Trophoblast cell (in vitro differentiated cells and primary cell): ENCODE measurements around the gene TMEM208.

ENCODE experiments used
- DNase-seq, 2 donors: peaks; one replicate each; pipeline ENCODE4 v3.0.0-alpha.2; 2016
- H2AFZ ChIP-seq: 2 replicates; pipeline ENCODE4 v1.6.1; 2013; ENCODE audit warnings: low read length, moderate library complexity, mild to moderate bottlenecking; ENCODE audit not compliant: insufficient read depth, poor library complexity
- H2AK5ac ChIP-seq: 2 replicates; pipeline ENCODE4 v1.6.1; 2013; ENCODE audit warnings: mild to moderate bottlenecking, low read length
- H2BK120ac ChIP-seq: 2 replicates; pipeline ENCODE4 v1.6.1; 2013; ENCODE audit warnings: low read length, mild to moderate bottlenecking, moderate library complexity; ENCODE audit not compliant: insufficient read depth, poor library complexity
- H2BK12ac ChIP-seq: 2 replicates; pipeline ENCODE4 v1.6.1; 2013; ENCODE audit warnings: mild to moderate bottlenecking, low read length, moderate library complexity
- H2BK5ac ChIP-seq: 2 replicates; pipeline ENCODE4 v1.6.1; 2013; ENCODE audit warnings: low read length, low read depth, moderate library complexity, mild to moderate bottlenecking; ENCODE audit not compliant: poor library complexity
- H3K14ac ChIP-seq: 2 replicates; pipeline ENCODE4 v1.6.1; 2013; ENCODE audit warnings: mild to moderate bottlenecking, low read length
- H3K18ac ChIP-seq: 2 replicates; pipeline ENCODE4 v1.6.1; 2013; ENCODE audit warnings: mild to moderate bottlenecking, low read length
- H3K23ac ChIP-seq: 2 replicates; pipeline ENCODE4 v1.6.1; 2013; ENCODE audit warnings: low read length
- H3K27ac ChIP-seq: 2 replicates; pipeline ENCODE4 v1.5.1; 2013; ENCODE audit warnings: low read depth, mild to moderate bottlenecking, inconsistent platforms, low read length, moderate library complexity
- H3K27me3 ChIP-seq: 2 replicates; pipeline ENCODE4 v1.6.1; 2013; ENCODE audit warnings: inconsistent platforms, mild to moderate bottlenecking, low read length, moderate library complexity; ENCODE audit not compliant: insufficient read depth
- H3K36me3 ChIP-seq, 2 experiments: 1 replicate in 1 of 2; 2 replicates in 1 of 2; pipeline ENCODE4 v1.6.1; 2013; ENCODE audit warnings: low read length in 2 of 2, mild to moderate bottlenecking in 2 of 2, moderate library complexity in 1 of 2; ENCODE audit not compliant: insufficient read depth in 2 of 2, control insufficient read depth in 1 of 2
- H3K4ac ChIP-seq: 2 replicates; pipeline ENCODE4 v1.6.1; 2013; ENCODE audit warnings: low read depth, mild to moderate bottlenecking, low read length, moderate library complexity
- H3K4me1 ChIP-seq, 2 experiments: 1 replicate in 1 of 2; 2 replicates in 1 of 2; pipeline ENCODE4 v1.6.1; 2013; ENCODE audit warnings: low read length in 2 of 2, mild to moderate bottlenecking in 2 of 2, moderate library complexity in 1 of 2; ENCODE audit not compliant: insufficient read depth in 2 of 2, control insufficient read depth in 1 of 2
- H3K4me2 ChIP-seq: 2 replicates; pipeline ENCODE4 v1.6.1; 2013; ENCODE audit warnings: inconsistent platforms, mild to moderate bottlenecking, low read length, moderate library complexity
- H3K4me3 ChIP-seq: 2 replicates; pipeline ENCODE4 v1.5.1; 2013; ENCODE audit warnings: mild to moderate bottlenecking, low read depth, low read length, inconsistent platforms
- H3K79me1 ChIP-seq: one replicate; pipeline ENCODE4 v1.6.1; 2013; ENCODE audit warnings: low read length
- H3K79me2 ChIP-seq: 2 replicates; pipeline ENCODE4 v1.6.1; 2013; ENCODE audit warnings: low read length, mild to moderate bottlenecking; ENCODE audit not compliant: control insufficient read depth, insufficient read depth, poor library complexity
- H3K9ac ChIP-seq: 2 replicates; pipeline ENCODE4 v1.6.1; 2013; ENCODE audit warnings: mild to moderate bottlenecking, low read length
- H3K9me3 ChIP-seq: 2 replicates; pipeline ENCODE4 v1.6.1; 2013; ENCODE audit warnings: low read depth, mild to moderate bottlenecking, control low read depth, inconsistent platforms, low read length; ENCODE audit not compliant: insufficient read depth
- H4K12ac ChIP-seq: 2 replicates; pipeline ENCODE4 v1.6.1; 2013; ENCODE audit warnings: low read depth, mild to moderate bottlenecking, low read length, moderate library complexity
- H4K8ac ChIP-seq: 2 replicates; pipeline ENCODE4 v1.6.1; 2013; ENCODE audit warnings: low read depth, mild to moderate bottlenecking, low read length, moderate library complexity
- H4K91ac ChIP-seq: one replicate; pipeline ENCODE4 v1.6.1; 2013; ENCODE audit warnings: low read depth, mild to moderate bottlenecking, low read length, moderate library complexity
- WGBS: extraction: QIAGEN DNeasy Blood & Tissue Kit; methylation state at CpG from one replicate; pipeline ENCODE4 v1.1.7; 2013; ENCODE audit warnings: missing lambda C conversion rate; ENCODE audit not compliant: insufficient read length, insufficient coverage; ENCODE audit errors: extremely low coverage; 5-methylcytosine and 5-hydroxymethylcytosine counted together

Gene TMEM208

DNA sequence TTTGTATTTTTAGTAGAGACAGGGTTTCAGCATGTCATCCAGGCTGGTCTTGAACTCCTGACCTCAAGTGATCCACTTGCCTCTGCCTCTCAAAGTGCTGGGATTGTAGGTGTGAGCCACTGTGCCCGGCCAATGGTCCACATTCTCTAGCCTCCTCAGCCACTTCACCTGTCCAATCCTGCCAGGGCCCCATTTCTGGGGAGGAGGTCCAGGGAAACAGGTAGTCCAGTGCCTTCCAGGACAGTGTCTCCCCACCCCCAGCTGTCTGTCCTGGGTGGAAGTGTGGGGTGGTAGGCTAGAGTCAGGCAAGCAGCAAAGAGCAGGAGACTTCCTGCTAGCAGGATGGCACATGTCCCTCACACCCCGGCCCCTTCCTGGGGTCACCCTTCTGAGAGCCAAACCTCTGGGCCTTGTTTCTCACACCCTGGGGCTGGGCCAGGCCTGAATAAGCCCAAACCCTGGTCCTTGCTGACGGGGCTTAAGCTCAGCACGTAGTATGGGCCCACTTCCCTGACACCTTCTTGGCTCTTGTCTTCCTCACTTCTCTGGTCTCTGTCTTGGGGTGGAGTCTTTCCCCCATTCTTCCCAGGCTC lies 15.3 kb downstream of the TMEM208 start:
- no peaks in the 10 kb centered on the region for H3K27me3 ChIP-seq
- no peak overlapping the region for H4K8ac ChIP-seq
- DNase-seq = no peak
- peak overlapping the region; percentile 42 for H2BK5ac ChIP-seq
- no peak overlapping the region for H4K12ac ChIP-seq
- H2BK12ac ChIP-seq = peak overlapping the region; percentile 86
- H2AK5ac ChIP-seq = peak overlapping the region; percentile 60
- no peak overlapping the region for H3K4me2 ChIP-seq
- H3K79me1 ChIP-seq = peaks cover 34% of the 10 kb centered on the region
- no peak overlapping the region for H3K4me3 ChIP-seq
- no peaks in the 10 kb centered on the region for H3K9me3 ChIP-seq
- peak overlapping the region; percentile 2 for H2AFZ ChIP-seq
- H3K4me1 ChIP-seq = peaks cover 44 to 50% of the 10 kb centered on the region in 2 experiments
- H4K91ac ChIP-seq = peak overlapping the region; percentile 97
- WGBS = no CpG with 5 or more reads among the region's 4 CpGs
- peak overlapping the region; percentile 17 for H3K18ac ChIP-seq
- H3K27ac ChIP-seq = peak overlapping the region; percentile 95
- no peak overlapping the region for H3K23ac ChIP-seq
- H3K9ac ChIP-seq = no peak overlapping the region
- peak overlapping the region; percentile 28 for H2BK120ac ChIP-seq
- H3K36me3 ChIP-seq = peaks cover 13 to 14% of the 10 kb centered on the region in 2 experiments
- H3K79me2 ChIP-seq = peaks cover 5% of the 10 kb centered on the region
- H3K14ac ChIP-seq = peak overlapping the region; percentile 0
- H3K4ac ChIP-seq = peak overlapping the region; percentile 11

DNA sequence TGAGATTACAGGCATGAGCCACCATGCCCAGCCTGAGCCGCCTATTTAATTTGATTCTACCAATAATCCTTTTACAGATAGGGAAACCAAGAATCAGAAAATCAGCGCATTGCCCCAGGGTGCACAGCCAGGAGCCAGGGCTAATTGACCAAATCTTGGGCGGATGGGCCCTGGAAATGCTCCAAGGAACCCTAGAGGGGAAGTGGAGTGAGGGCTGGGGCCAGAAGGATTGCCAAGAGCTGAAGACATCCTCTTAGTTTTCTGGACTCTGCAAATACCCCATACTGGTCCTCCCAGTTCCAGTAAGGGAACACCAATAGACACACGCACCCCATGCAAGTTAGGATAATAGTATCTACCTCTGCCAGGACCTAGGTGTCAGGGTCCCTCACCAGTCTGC lies 16.6 kb downstream of the TMEM208 start:
- Histone ChIP-seq H3K27ac (no peak overlapping the region), H3K79me2 (peaks cover 5% of the 10 kb centered on the region), H4K91ac (peak overlapping the region; percentile 67), H3K4me3 (no peak overlapping the region), H3K4ac (no peak overlapping the region), H4K8ac (no peak overlapping the region), H3K36me3 (peaks cover 3 to 4% of the 10 kb centered on the region in 2 experiments), H3K14ac (no peak overlapping the region), H3K4me2 (no peak overlapping the region), H2BK12ac (peak overlapping the region; percentile 50), H3K4me1 (peaks cover 53 to 57% of the 10 kb centered on the region in 2 experiments), H3K18ac (peak overlapping the region; percentile 16), H3K9ac (no peak overlapping the region), H3K23ac (no peak overlapping the region), H2BK120ac (peak overlapping the region; percentile 39), H4K12ac (no peak overlapping the region), H3K79me1 (peaks cover 35% of the 10 kb centered on the region), H2BK5ac (peak overlapping the region; percentile 11), H3K27me3 (peaks cover 9% of the 10 kb centered on the region), H2AK5ac (peak overlapping the region; percentile 81), H2AFZ (no peak overlapping the region), H3K9me3 (no peaks in the 10 kb centered on the region)
- no CpG with 5 or more reads among the region's 4 CpGs for WGBS
- no peak for DNase-seq

DNA sequence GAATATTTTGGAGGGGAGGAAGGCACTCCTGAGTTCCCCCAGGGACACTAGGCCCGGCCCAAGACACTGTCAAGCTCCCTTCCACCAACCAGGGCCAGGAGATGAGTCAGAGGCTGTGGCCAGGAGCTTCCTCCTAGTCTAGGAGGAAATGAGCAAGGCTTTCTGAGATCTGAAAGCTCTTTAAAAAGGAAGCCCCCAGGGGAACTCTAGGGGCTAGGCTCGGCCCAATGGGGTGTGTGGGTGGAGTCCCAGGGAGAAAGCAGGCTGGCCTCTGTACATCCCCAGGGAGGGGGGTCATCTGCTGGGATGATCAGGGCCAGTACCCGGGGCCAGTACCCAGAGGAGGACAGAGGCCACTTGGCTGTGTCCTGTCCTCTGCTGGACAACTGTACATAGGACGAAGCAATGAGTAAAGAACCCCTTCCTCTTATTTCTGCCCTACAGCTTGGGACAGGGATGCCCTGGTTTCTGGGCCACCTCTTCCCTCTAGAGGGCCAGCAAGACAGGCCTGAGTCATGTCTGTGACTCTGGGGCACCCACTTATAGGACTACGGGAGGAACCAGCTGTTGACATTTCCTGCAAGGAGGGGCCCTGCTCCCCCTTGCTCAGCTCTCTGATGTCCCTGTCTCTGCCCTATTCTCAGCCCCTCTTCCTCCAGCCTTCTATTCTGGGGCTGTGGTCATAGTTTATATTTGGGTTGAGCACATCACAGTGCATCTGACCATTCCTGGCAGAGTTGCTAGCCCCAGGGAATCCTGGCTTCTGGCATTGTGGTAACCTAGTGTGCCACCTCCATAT lies 17.7 kb downstream of the TMEM208 start:
- Histone ChIP-seq H3K36me3 (no peaks in the 10 kb centered on the region), H3K27me3 (peaks cover 20% of the 10 kb centered on the region), H3K4me2 (no peak overlapping the region), H2BK12ac (peak overlapping the region; percentile 63), H3K18ac (peak overlapping the region; percentile 74), H3K4me1 (peaks cover 60 to 64% of the 10 kb centered on the region in 2 experiments), H3K9ac (no peak overlapping the region), H4K91ac (peak overlapping the region; percentile 67), H4K12ac (peak overlapping the region; percentile 40), H3K23ac (no peak overlapping the region), H3K9me3 (no peaks in the 10 kb centered on the region), H4K8ac (peak overlapping the region; percentile 64), H3K27ac (peak overlapping the region; percentile 40), H3K14ac (peak overlapping the region; percentile 70), H3K4me3 (no peak overlapping the region), H3K4ac (peak overlapping the region; percentile 9), H2AK5ac (peak overlapping the region; percentile 77), H3K79me1 (peaks cover 37% of the 10 kb centered on the region), H2BK5ac (peak overlapping the region; percentile 36), H2AFZ (no peak overlapping the region), H3K79me2 (peaks cover 5% of the 10 kb centered on the region), H2BK120ac (peak overlapping the region; percentile 43)
- no CpG with 5 or more reads among the region's 5 CpGs for WGBS
- DNase-seq = peak; percentile 60 to 61

DNA sequence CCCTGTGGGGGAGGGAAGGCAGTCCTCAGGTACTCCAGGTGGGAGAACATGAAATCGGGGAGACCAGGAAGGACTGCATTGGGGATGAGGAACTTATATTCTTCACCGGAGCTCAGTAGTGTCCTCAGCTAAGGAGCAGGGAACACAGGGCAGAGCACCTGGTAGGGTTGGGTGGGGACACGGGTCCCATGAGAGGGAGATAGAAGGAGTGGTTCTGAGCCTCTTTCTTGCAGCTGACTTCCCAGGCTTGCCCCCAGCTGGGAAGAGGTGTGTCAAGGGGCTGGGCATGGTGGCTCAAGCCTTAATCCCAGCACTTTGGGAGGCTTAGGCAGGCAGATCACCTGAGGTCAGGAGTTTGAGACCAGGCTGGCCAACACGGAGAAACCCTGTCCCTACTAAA lies 18.3 kb downstream of the TMEM208 start:
- peaks cover 5% of the 10 kb centered on the region for H3K79me2 ChIP-seq
- H3K27me3 ChIP-seq = peaks cover 26% of the 10 kb centered on the region
- peak overlapping the region; percentile 74 for H3K18ac ChIP-seq
- peak overlapping the region; percentile 9 for H3K4ac ChIP-seq
- H4K91ac ChIP-seq = peak overlapping the region; percentile 16
- H3K4me3 ChIP-seq = no peak overlapping the region
- H2BK12ac ChIP-seq = peak overlapping the region; percentile 63
- H4K8ac ChIP-seq = no peak overlapping the region
- peak overlapping the region; percentile 70 for H3K14ac ChIP-seq
- peak overlapping the region; percentile 43 for H2BK120ac ChIP-seq
- H3K36me3 ChIP-seq = no peaks in the 10 kb centered on the region
- peak overlapping the region; percentile 93 for H3K27ac ChIP-seq
- DNase-seq = no peak
- peak overlapping the region; percentile 75 for H2AK5ac ChIP-seq
- H3K4me1 ChIP-seq = peaks cover 60 to 64% of the 10 kb centered on the region in 2 experiments
- H3K79me1 ChIP-seq = peaks cover 37% of the 10 kb centered on the region
- no peak overlapping the region for H3K4me2 ChIP-seq
- no peak overlapping the region for H2BK5ac ChIP-seq
- no peak overlapping the region for H2AFZ ChIP-seq
- no CpG with 5 or more reads among the region's 4 CpGs for WGBS
- H3K9me3 ChIP-seq = no peaks in the 10 kb centered on the region
- no peak overlapping the region for H3K23ac ChIP-seq
- H4K12ac ChIP-seq = peak overlapping the region; percentile 7
- no peak overlapping the region for H3K9ac ChIP-seq
